Fibroblast of skin of back (primary cell): Measurements from ENCODE around the gene ACSS1.
A peak's percentile ranks its signal among the peaks of the same experiment; 100 is the strongest.

Experiments
- DNase-seq: peaks from one replicate; pipeline ENCODE4 v3.0.0-alpha.2; 2013

ACSS1 gene

DNA sequence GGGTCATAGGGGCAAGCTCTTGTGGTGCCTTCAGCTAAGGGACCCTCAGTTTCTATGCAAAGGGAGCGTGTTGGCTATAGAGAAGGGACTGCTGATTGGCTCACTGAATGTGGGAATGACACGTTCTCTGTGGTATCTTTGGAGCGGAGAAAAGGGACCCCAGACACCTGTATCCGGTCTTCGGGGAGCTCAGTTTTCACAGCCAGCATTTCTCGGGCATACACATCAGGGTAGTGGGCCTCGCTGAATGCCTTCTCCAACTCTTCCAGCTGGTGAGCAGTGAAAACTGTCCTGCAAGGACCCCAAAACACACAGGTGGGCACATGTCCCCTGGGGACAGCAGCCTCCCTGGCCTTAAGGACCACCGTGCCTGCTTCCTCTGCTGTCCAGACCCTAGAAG lies 20.7 kb upstream of the ACSS1 start:
- DNase-seq, result no peak

- DNase-seq, result no peak
Observed at GRCh38 chr20:25077610-25078169, 19.8 kb upstream of the ACSS1 start.

DNA sequence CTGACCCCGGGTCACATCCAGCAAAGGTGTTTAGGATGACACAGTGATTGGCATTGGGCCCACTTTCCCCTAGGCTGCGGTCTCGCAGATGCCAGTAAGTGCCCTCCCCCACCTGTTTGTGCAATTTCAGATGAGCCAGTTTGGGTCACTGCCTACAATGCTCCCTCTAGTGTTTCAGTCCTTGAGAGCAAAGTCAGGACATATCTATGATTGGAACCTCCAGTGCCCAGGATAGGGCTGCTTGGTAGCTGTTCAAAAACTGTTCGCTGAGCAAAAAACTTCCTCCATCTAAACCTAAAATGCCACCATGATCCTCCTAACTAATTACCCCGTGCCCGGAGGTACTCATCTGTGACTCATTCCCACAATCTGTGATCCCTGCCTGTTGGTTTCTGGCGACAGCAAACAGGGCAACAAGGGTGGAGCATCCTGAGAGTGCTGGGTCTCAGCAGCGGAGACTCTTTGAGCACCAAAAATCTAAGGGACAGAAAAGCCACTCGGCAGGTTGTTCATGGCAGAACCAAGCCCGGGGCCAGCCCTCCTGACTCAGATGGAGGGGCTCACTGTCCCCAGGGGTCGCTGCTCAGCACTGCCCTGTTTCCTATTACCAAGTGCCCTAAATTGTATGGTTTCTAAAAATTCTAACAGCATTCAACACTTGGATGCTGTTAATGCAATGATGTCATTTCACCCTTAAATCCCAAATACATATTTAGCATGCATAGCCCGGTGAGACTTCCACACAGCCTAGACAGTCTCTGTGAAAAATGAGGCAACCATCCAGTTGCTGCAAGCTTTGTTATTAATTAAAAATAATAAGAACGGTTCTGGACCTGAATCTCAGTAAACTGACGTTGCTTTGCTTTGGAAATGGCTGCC lies 19.0 kb upstream of the ACSS1 start:
- DNase-seq, result no peak

DNA sequence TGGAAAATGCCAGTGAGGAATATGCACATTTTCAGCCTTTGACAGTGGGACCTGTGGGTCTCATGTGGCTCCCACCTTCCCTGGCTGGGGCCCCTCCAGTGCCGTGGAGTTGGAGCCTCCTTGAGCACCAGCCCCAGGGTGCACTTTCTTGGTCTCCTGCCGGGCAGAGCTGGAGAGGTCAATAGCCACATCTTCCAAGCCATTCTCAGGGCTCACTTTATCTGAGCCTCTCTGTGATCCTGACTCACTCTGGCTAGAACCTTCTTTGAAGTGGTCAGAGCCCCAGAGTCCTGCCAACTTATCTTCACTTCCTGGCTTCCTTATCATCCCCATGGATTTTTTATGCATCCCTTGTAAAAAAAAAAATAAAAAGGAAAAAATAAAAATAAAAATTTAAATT lies 18.3 kb upstream of the ACSS1 start:
- DNase-seq, result no peak

- DNase-seq, result no peak
Observed at GRCh38 chr20:25073544-25073943, 15.6 kb upstream of the ACSS1 start.

- no peak for DNase-seq
Observed at GRCh38 chr20:25072226-25072811, 14.4 kb upstream of the ACSS1 start.

DNA sequence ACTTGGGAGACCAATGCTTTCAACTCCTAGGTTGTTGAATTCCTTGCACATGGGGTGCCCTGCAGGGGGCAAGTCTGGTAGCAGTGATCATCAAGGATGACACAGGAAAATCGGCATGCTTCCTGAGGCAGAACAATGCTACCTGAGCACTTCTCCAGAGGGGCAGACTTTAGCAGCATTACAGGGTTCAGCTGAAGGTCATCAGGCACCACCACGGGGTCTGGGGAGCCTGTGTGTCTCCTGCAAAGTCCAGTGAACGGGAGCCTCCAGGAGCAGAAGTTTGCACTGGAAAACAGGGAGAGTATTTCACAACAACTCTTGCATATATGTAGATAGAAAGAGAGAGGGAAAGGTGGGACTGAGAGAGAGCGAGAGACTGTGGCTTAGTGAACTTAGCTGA lies 13.8 kb upstream of the ACSS1 start:
- no peak for DNase-seq

- DNase-seq, result no peak
Observed at GRCh38 chr20:25070821-25071473, 13.0 kb upstream of the ACSS1 start.

GRCh38 chr20:25067102-25067987 lies 9.4 kb upstream of the ACSS1 start:
- no peak for DNase-seq

- no peak for DNase-seq
Observed at GRCh38 chr20:25066386-25066785, 8.4 kb upstream of the ACSS1 start.

GRCh38 chr20:25065625-25066338 lies 7.8 kb upstream of the ACSS1 start:
- peak; percentile 47 for DNase-seq

DNA sequence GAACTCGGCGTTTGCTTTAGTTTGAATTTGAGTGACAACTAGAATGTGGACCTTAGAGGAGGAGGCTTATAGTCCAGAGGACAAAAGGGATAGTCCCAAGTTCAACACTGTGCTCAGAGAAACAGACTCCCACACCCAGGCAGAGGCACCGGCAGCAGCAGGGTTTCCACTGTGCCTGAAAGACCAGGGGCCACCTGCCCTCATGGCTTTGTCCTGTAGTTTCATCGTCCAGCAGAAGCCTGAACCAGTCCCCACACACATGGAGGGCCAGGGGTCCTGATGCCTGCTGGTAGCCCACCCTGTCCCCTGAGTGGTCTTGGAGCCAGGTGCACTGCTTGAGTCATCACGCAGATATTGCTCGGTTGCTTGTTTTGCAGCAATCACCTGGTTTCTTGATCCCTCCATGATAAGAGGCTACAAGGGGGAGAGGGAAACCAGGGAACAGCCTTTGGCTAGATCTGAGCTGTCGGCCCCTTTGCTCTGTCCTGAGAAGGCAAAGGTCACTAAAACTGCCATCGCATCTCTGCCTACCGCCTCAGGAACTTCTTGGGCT lies 7.2 kb upstream of the ACSS1 start:
- DNase-seq, result no peak

DNA sequence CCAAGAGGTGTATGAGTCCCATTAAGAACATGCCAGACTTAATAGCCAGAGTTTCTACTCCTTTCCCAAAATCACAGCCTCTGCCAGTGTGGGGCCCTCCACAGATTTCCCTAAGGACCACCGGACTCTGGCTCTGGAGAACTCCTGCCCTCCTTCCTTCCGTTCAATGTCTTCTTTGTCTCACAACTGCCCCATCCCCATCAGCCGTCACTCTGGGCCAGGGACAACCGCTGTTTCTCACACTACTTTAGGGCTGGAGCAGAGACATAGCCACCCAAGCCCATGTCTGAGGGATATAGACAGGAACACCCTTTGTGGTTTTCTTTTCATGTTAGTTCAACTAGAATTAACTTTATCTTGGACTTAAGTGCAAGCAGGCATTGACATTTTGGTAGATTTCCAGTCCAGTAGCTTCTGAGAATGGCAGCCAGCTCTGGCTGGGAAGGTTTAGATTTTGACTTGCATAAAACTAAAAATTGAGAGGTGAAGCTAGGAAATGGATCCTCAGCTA lies 6.7 kb upstream of the ACSS1 start:
- DNase-seq, result no peak

DNA sequence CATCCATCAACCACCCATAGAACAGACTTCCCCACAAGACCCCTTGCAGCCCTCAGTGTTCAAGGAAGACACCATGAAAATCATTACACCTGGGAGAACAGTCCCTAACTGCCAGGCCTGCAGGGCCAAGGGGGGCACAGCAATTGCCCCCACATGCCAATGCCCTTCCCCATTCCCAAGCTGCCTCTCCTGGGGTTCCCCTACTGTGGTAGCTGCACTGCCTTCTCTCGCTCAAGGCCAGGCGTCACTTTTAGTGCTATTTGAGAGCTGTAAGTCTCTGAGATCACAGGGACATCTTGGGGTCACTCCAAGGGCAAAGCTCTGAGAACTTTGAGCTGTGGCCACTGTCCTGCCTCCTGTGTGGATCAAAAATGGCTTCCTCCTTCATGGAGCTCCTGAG lies 6.0 kb upstream of the ACSS1 start:
- no peak for DNase-seq

GRCh38 chr20:25063546-25063945 lies 5.6 kb upstream of the ACSS1 start:
- DNase-seq, result no peak

DNA sequence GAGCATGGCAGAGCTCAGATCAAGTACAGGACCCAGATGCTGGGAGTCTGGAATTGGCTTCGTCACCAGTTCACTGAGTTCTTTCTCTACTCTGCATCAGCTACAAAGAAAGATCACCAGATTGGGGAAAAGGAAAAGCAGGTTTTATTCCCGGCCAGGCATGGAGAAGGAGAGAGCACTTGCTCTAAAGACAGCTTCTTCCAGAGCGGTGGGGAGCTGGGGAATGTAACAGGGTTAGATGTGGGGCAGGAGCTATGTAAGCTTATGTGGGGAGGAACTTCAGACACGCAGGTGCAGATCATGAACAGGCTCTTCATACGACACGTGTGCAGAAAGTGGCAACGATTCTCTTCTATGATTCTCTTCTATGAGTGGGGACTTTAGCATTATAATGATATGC lies 4.9 kb upstream of the ACSS1 start:
- DNase-seq, result no peak

- DNase-seq, result no peak
Observed at GRCh38 chr20:25061821-25062530, 4.0 kb upstream of the ACSS1 start.

- no peak for DNase-seq
Observed at GRCh38 chr20:25061103-25061799, 3.3 kb upstream of the ACSS1 start.

- DNase-seq, result no peak
Observed at GRCh38 chr20:25059866-25060465, 2.0 kb upstream of the ACSS1 start.
